WTC11 (cell line): ENCODE data around the gene ABCB8. TPM values are rescaled to one million over a fixed set of nuclear protein-coding genes. Genes with fewer than 3 reads are reported as not detected.
A peak's percentile ranks its signal among the peaks of the same experiment; 100 is the strongest.

ENCODE experiments used
- ATAC-seq: fragments of 200-7000 bp; cut with Tn5 transposase; 2 replicates; pipeline ENCODE4 v1.10.0; 2021; ENCODE audit warnings: mild to moderate bottlenecking, moderate library complexity
- CTCF ChIA-PET: fragments of 300-600 bp; sonication (Branson Sonifier 250); formaldehyde crosslinking; loops from one replicate; lab custom pipeline; 2021; ENCODE audit warnings: antibody characterized with exemption; lab: Charles Lee
- POLR2A ChIA-PET: fragments of 350-600 bp; sonication (Branson Sonifier 250); formaldehyde crosslinking; loops from one replicate; lab custom pipeline; 2021; ENCODE audit warnings: antibody characterized with exemption; lab: Charles Lee
- DNase-seq: peaks from one replicate; pipeline ENCODE4 v3.0.0; 2021; ENCODE audit warnings: low spot score
- H3K27ac Mint-ChIP-seq: 2 replicates; pipeline ENCODE4 v1.8.0; 2021; ENCODE audit warnings: mixed read lengths
- H3K27me3 Mint-ChIP-seq: 2 replicates; pipeline ENCODE4 v1.8.0; 2021; ENCODE audit warnings: low read depth, mild to moderate bottlenecking, moderate library complexity, mixed read lengths
- H3K36me3 Mint-ChIP-seq: 2 replicates; pipeline ENCODE4 v1.8.0; 2021; ENCODE audit warnings: mixed read lengths
- H3K4me1 Mint-ChIP-seq: 2 replicates; pipeline ENCODE4 v1.8.0; 2022; ENCODE audit warnings: mixed read lengths
- H3K4me3 Mint-ChIP-seq: 2 replicates; pipeline ENCODE4 v1.8.0; 2021; ENCODE audit warnings: mild to moderate bottlenecking, moderate library complexity, mixed read lengths
- H3K9me3 Mint-ChIP-seq: 2 replicates; pipeline ENCODE4 v1.8.0; 2021; ENCODE audit warnings: mixed read lengths
- CREB1 ChIP-seq: sonication (generic); formaldehyde crosslinking; IDR thresholded peaks from 2 replicates; pipeline ENCODE4 v1.8.0; 2023; ENCODE audit warnings: mild to moderate bottlenecking, missing genetic modification reagents
- FOXK1 ChIP-seq: sonication (generic); formaldehyde crosslinking; IDR thresholded peaks from 2 replicates; pipeline ENCODE4 v1.8.0; 2022; ENCODE audit warnings: mild to moderate bottlenecking, moderate library complexity, missing genetic modification reagents
- GRHL2 ChIP-seq: fragments of 250-450 bp; sonication (Bioruptor Pico); IDR thresholded peaks from 2 replicates; pipeline ENCODE4 v1.8.0; 2022; ENCODE audit warnings: mild to moderate bottlenecking, moderate library complexity; ENCODE audit not compliant: insufficient replicate concordance, severe bottlenecking
- GTF2I ChIP-seq: fragments of 250-450 bp; sonication (Bioruptor Pico); conservative IDR thresholded peaks from 2 replicates; pipeline ENCODE4 v1.4.0; 2021; ENCODE audit warnings: mild to moderate bottlenecking
- KAT7 ChIP-seq: sonication (generic); formaldehyde crosslinking; IDR thresholded peaks from 2 replicates; pipeline ENCODE4 v1.8.1; 2023; ENCODE audit warnings: missing genetic modification reagents, mild to moderate bottlenecking, borderline replicate concordance
- NR1H2 ChIP-seq: sonication (generic); formaldehyde crosslinking; IDR thresholded peaks from 2 replicates; pipeline ENCODE4 v1.9.0; 2021; ENCODE audit warnings: mild to moderate bottlenecking, moderate library complexity, missing genetic modification reagents
- SMAD4 ChIP-seq: sonication (generic); formaldehyde crosslinking; IDR thresholded peaks from 2 replicates; pipeline ENCODE4 v1.8.0; 2022; ENCODE audit warnings: mild to moderate bottlenecking, missing genetic modification reagents
- SOX15 ChIP-seq: fragments of 250-450 bp; sonication (Bioruptor Pico); IDR thresholded peaks from 2 replicates; pipeline ENCODE4 v1.9.0; 2021; ENCODE audit warnings: mild to moderate bottlenecking
- SP1 ChIP-seq: sonication (generic); formaldehyde crosslinking; conservative IDR thresholded peaks from 2 replicates; pipeline ENCODE4 v1.8.1; 2022; ENCODE audit warnings: missing genetic modification reagents
- ZNF263 ChIP-seq: sonication (generic); formaldehyde crosslinking; IDR thresholded peaks from 2 replicates; pipeline ENCODE4 v1.8.1; 2022; ENCODE audit warnings: low read depth, mild to moderate bottlenecking, moderate library complexity, missing genetic modification reagents
- total RNA-seq: library from RNA; stranded (reverse); gene quantifications from 3 replicates; pipeline ENCODE4 v1.2.3, GENCODE V29; 2021
- TF ChIP-seq, protein P1 (sequence below): sonication (generic); formaldehyde crosslinking; IDR thresholded peaks from 2 replicates; pipeline ENCODE4 v1.8.1; 2022; ENCODE audit warnings: mild to moderate bottlenecking, missing genetic modification reagents, moderate library complexity, borderline replicate concordance
- TF ChIP-seq, protein P2 (sequence below): sonication (generic); formaldehyde crosslinking; IDR thresholded peaks from 2 replicates; pipeline ENCODE4 v1.8.1; 2022; ENCODE audit warnings: mild to moderate bottlenecking, moderate library complexity, missing genetic modification reagents
- TF ChIP-seq, protein P3 (sequence below): sonication (generic); formaldehyde crosslinking; IDR thresholded peaks from 2 replicates; pipeline ENCODE4 v1.8.0; 2022; ENCODE audit warnings: mild to moderate bottlenecking, missing genetic modification reagents
- TF ChIP-seq, protein P4 (sequence below): sonication (generic); formaldehyde crosslinking; conservative IDR thresholded peaks from 2 replicates; pipeline ENCODE4 v1.8.1; 2022; ENCODE audit warnings: mild to moderate bottlenecking, missing genetic modification reagents
- TF ChIP-seq, protein P5 (sequence below): fragments of 250-450 bp; sonication (Bioruptor Pico); IDR thresholded peaks from 2 replicates; pipeline ENCODE4 v1.9.0; 2021; ENCODE audit warnings: moderate library complexity, mild to moderate bottlenecking, inconsistent platforms, borderline replicate concordance
- TF ChIP-seq, protein P6 (sequence below): sonication (generic); formaldehyde crosslinking; IDR thresholded peaks from 2 replicates; pipeline ENCODE4 v1.8.0; 2023; ENCODE audit warnings: missing genetic modification reagents

ABCB8 gene
- total RNA-seq, 1 experiment from 2014 or later, result 35.9 TPM

DNA sequence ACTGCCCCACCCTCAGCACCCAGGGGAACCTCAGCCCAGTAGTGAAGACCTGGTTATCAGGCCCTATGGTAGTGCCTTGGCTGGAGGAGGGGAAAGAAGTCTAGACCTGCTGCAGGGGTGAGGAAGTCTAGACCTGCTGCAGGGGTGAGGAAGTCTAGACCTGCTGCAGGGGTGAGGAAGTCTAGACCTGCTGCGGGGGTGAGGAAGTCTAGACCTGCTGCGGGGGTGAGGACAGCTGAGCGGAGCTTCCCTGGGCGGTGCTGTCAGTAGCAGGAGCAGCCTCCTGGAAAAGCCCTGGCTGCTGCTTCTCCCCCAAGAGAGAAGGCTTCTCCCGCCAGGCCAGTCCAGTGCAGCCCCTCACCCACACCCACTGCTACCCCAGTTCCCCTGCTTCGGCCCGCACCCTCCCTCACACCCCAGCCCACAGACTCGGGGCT is 31.2 kb upstream of the ABCB8 start:
- H3K27me3 Mint-ChIP-seq, result peaks cover 2% of the 10 kb centered on the region; the same call in 1 of the 2 replicates
- CTCF ChIA-PET, result interaction anchor here (1.0 to 5.5 kb wide), 6 partner anchors 11 to 99 kb away, joined by 3 to 61 read pairs (median 4); no protein-coding TSS in a partner anchor
- POLR2A ChIA-PET, result interaction anchor here (0.9 kb wide), 1 partner anchor 18 kb away, joined by 3 read pairs; no protein-coding TSS in a partner anchor
- H3K36me3 Mint-ChIP-seq, result no peaks in the 10 kb centered on the region
- TF ChIP-seq, protein P1, sequence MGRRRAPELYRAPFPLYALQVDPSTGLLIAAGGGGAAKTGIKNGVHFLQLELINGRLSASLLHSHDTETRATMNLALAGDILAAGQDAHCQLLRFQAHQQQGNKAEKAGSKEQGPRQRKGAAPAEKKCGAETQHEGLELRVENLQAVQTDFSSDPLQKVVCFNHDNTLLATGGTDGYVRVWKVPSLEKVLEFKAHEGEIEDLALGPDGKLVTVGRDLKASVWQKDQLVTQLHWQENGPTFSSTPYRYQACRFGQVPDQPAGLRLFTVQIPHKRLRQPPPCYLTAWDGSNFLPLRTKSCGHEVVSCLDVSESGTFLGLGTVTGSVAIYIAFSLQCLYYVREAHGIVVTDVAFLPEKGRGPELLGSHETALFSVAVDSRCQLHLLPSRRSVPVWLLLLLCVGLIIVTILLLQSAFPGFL (CRISPR knock-in tag), result no peak
- TF ChIP-seq, protein P2, sequence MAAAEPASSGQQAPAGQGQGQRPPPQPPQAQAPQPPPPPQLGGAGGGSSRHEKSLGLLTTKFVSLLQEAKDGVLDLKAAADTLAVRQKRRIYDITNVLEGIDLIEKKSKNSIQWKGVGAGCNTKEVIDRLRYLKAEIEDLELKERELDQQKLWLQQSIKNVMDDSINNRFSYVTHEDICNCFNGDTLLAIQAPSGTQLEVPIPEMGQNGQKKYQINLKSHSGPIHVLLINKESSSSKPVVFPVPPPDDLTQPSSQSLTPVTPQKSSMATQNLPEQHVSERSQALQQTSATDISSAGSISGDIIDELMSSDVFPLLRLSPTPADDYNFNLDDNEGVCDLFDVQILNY (CRISPR knock-in tag), result no peak
- TF ChIP-seq SOX15 (CRISPR knock-in tag) (no peak), NR1H2 (CRISPR knock-in tag) (no peak), GRHL2 (no peak), SMAD4 (peak; percentile 83; the same call in 1 of the 2 replicates)
- TF ChIP-seq, protein P3, sequence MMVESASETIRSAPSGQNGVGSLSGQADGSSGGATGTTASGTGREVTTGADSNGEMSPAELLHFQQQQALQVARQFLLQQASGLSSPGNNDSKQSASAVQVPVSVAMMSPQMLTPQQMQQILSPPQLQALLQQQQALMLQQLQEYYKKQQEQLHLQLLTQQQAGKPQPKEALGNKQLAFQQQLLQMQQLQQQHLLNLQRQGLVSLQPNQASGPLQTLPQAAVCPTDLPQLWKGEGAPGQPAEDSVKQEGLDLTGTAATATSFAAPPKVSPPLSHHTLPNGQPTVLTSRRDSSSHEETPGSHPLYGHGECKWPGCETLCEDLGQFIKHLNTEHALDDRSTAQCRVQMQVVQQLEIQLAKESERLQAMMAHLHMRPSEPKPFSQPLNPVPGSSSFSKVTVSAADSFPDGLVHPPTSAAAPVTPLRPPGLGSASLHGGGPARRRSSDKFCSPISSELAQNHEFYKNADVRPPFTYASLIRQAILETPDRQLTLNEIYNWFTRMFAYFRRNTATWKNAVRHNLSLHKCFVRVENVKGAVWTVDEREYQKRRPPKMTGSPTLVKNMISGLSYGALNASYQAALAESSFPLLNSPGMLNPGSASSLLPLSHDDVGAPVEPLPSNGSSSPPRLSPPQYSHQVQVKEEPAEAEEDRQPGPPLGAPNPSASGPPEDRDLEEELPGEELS (CRISPR knock-in tag), result no peak
- H3K27ac Mint-ChIP-seq, result no peak overlapping the region
- DNase-seq, result no peak
- H3K9me3 Mint-ChIP-seq, result no peaks in the 10 kb centered on the region
- no peak for ATAC-seq
- no peak overlapping the region for H3K4me3 Mint-ChIP-seq
- peaks cover 12% of the 10 kb centered on the region for H3K4me1 Mint-ChIP-seq

DNA sequence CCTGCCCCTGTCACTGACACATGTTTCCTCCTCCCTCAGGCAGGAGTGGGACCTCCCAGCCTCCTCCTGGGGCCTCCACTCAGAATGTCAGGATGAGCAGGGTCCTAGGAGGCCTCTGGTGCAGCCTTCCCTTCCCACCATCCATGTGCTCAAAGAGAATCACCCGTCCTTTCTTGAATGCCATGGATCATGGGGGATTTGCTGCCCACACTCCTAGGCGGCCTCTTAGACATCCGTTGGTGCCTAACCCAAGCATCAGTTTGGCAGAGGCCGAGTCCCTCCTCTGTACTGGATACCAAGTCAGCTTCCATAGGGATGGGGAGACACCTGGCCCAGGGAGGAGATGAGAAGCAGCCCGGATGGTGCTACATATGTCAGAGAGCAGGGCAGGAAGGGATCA is 30.4 kb upstream of the ABCB8 start:
- no peak for DNase-seq
- no peaks in the 10 kb centered on the region for H3K36me3 Mint-ChIP-seq
- CTCF ChIA-PET, result interaction anchor here (1.2 to 5.5 kb wide), 4 partner anchors 12 to 99 kb away, joined by 4 to 61 read pairs (median 4); no protein-coding TSS in a partner anchor
- H3K4me1 Mint-ChIP-seq, result peaks cover 9% of the 10 kb centered on the region
- H3K27ac Mint-ChIP-seq, result no peak overlapping the region
- POLR2A ChIA-PET, result no interaction called here
- no peak for ATAC-seq
- peaks cover 2% of the 10 kb centered on the region; the same call in 1 of the 2 replicates for H3K27me3 Mint-ChIP-seq
- no peak overlapping the region for H3K4me3 Mint-ChIP-seq
- H3K9me3 Mint-ChIP-seq, result no peaks in the 10 kb centered on the region
- TF ChIP-seq SP1 (CRISPR knock-in tag) (no peak), FOXK1 (CRISPR knock-in tag) (no peak), ZNF263 (CRISPR knock-in tag) (no peak), KAT7 (CRISPR knock-in tag) (no peak), SMAD4 (no peak), GTF2I (CRISPR knock-in tag) (no peak), CREB1 (no peak), GRHL2 (no peak)
- TF ChIP-seq, protein P4, sequence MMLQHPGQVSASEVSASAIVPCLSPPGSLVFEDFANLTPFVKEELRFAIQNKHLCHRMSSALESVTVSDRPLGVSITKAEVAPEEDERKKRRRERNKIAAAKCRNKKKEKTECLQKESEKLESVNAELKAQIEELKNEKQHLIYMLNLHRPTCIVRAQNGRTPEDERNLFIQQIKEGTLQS (CRISPR knock-in tag), result no peak
- TF ChIP-seq, protein P3 (CRISPR knock-in tag), result no peak
- TF ChIP-seq, protein P1 (CRISPR knock-in tag), result no peak
- TF ChIP-seq, protein P5, sequence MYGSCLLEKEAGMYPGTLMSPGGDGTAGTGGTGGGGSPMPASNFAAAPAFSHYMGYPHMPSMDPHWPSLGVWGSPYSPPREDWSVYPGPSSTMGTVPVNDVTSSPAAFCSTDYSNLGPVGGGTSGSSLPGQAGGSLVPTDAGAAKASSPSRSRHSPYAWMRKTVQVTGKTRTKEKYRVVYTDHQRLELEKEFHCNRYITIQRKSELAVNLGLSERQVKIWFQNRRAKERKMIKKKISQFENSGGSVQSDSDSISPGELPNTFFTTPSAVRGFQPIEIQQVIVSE (CRISPR knock-in tag), result no peak
- TF ChIP-seq, protein P6, sequence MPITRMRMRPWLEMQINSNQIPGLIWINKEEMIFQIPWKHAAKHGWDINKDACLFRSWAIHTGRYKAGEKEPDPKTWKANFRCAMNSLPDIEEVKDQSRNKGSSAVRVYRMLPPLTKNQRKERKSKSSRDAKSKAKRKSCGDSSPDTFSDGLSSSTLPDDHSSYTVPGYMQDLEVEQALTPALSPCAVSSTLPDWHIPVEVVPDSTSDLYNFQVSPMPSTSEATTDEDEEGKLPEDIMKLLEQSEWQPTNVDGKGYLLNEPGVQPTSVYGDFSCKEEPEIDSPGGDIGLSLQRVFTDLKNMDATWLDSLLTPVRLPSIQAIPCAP (CRISPR knock-in tag), result no peak
